ENCODE data around the gene WDR20. TPM values are rescaled to one million over a fixed set of nuclear protein-coding genes. Genes with fewer than 3 reads are reported as not detected.

WDR20 gene
- 20.0 to 22.4 TPM (median 21.7 TPM) in 5 replicates for total RNA-seq (2022; extraction: Qiagen RNA extraction)

GRCh38 chr14:102139286-102140026 is at the start of gene WDR20:
TSS of gene WDR20 (plus strand) at chr14:102139897. CDS start at chr14:102139924, 27 bp downstream.

Other genes with a start within 250 kb of the WDR20 start
- 192 to 225 TPM (median 206 TPM) in 5 replicates for gene DYNC1H1, start 175.3 kb upstream of the WDR20 start, total RNA-seq (2022; extraction: Qiagen RNA extraction)
- 637 to 1,221 TPM (median 735 TPM) in 5 replicates for gene HSP90AA1, start 52.9 kb upstream of the WDR20 start, total RNA-seq (2022; extraction: Qiagen RNA extraction)
- gene MOK, start 165.3 kb downstream of the WDR20 start, total RNA-seq (2022; extraction: Qiagen RNA extraction): 18.0 to 22.0 TPM (median 20.6 TPM) in 5 replicates
- gene ZNF839, start 179.8 kb downstream of the WDR20 start, total RNA-seq (2022; extraction: Qiagen RNA extraction): 6.0 to 7.0 TPM (median 6.3 TPM) in 5 replicates
- 55.0 to 62.6 TPM (median 58.3 TPM) in 5 replicates for gene CINP, start 223.0 kb downstream of the WDR20 start, total RNA-seq (2022; extraction: Qiagen RNA extraction)
- 6.0 to 8.9 TPM (median 7.7 TPM) in 5 replicates for gene TECPR2, start 223.0 kb downstream of the WDR20 start, total RNA-seq (2022; extraction: Qiagen RNA extraction)